ENCODE results near the gene H1-8. TPM values are rescaled to one million over a fixed set of nuclear protein-coding genes. Genes with fewer than 3 reads are reported as not detected.
A peak's percentile ranks its signal among the peaks of the same experiment; 100 is the strongest.

Gene H1-8
- total RNA-seq, 2 donors from 2014 or later = not detected

DNA sequence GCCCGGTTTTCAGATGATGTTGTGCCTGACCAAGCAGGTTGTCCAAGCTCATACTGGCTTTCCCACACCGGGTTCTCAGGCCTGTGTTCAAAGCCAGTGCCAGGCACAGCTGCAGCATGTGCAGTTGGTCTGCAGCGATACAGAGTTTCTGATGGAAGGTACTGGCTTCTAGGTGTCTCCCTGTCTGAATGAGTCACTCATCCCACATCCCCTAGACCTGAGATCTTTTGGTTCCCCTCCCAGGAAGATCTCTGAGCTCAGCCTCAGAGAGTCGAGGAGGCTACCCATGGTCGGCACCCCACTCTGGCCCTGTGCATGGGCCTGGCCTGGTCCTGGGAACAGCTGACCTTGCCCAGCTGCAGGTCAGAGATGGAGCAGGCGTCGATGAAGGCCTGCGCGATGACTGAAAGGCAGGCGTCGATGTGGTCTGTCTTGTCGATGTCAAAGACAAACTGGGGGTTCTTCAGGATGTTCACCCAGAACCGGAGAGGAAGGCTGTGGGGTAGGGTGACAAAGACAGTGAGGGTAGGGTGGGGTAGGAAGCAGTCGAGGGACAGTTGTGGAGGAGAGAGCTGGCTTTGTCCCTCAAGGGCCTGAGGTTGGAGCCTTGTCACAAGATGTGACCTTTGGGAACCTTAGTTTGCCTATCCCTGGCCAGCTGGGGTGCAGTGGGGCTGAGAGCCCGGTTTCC is 15.3 kb downstream of the H1-8 start:
- H3K27ac ChIP-seq (ENCODE audit: low read depth, low read length) = no peak overlapping the region
- Mint-ChIP-seq H3K4me3 (no peak overlapping the region), H3K27me3 (ENCODE audit: insufficient read depth) (no peaks in the 10 kb centered on the region), H3K36me3 (ENCODE audit: low read depth) (peaks cover 36% of the 10 kb centered on the region), H3K4me1 (peaks cover 18% of the 10 kb centered on the region), H3K27ac (peak overlapping the region; percentile 74), H3K9me3 (no peaks in the 10 kb centered on the region)
- 91% methylated on average over 10 to 15 of the region's 15 CpGs for WGBS, 2 experiments (ENCODE audit: insufficient coverage in 1 of 2, insufficient read length in 1 of 2)
- no peaks in the 10 kb centered on the region for H3K9me3 ChIP-seq (ENCODE audit: control insufficient read depth, low read length)
- no peak for TF ChIP-seq CTCF (conservative IDR thresholded peaks at IDR 0.05)
- no peak overlapping the region for H3K9ac ChIP-seq (ENCODE audit: extremely low read depth, low read length, poor library complexity, severe bottlenecking)
- H3K27me3 ChIP-seq (ENCODE audit: control insufficient read depth, insufficient read depth, low read length, poor library complexity, severe bottlenecking) = no peaks in the 10 kb centered on the region
- H3K4me3 ChIP-seq (ENCODE audit: low read length) = no peak overlapping the region
- DNase-seq = no peak
- no peaks in the 10 kb centered on the region for H3K4me1 ChIP-seq (ENCODE audit: control insufficient read depth, insufficient read depth, low read length)
- no peaks in the 10 kb centered on the region for H3K36me3 ChIP-seq (ENCODE audit: control insufficient read depth, insufficient read depth, low read length)

GRCh38 chr3:129558772-129559564 is 16.0 kb downstream of the H1-8 start:
- no peak for DNase-seq
- no peaks in the 10 kb centered on the region for H3K9me3 Mint-ChIP-seq
- WGBS, 2 experiments (ENCODE audit: insufficient coverage in 1 of 2, insufficient read length in 1 of 2) = 92 to 94% methylated on average over 5 to 11 of the region's 11 CpGs
- no peak overlapping the region for H3K27ac ChIP-seq (ENCODE audit: low read depth, low read length)
- peaks cover 37% of the 10 kb centered on the region for H3K36me3 Mint-ChIP-seq (ENCODE audit: low read depth)
- H3K4me3 ChIP-seq (ENCODE audit: low read length) = no peak overlapping the region
- no peak for TF ChIP-seq CTCF (conservative IDR thresholded peaks at IDR 0.05)
- no peaks in the 10 kb centered on the region for H3K36me3 ChIP-seq (ENCODE audit: control insufficient read depth, insufficient read depth, low read length)
- H3K27ac Mint-ChIP-seq = peak overlapping the region; percentile 74
- H3K4me1 ChIP-seq (ENCODE audit: control insufficient read depth, insufficient read depth, low read length) = no peaks in the 10 kb centered on the region
- no peak overlapping the region for H3K4me3 Mint-ChIP-seq
- no peaks in the 10 kb centered on the region for H3K27me3 ChIP-seq (ENCODE audit: control insufficient read depth, insufficient read depth, low read length, poor library complexity, severe bottlenecking)
- no peaks in the 10 kb centered on the region for H3K9me3 ChIP-seq (ENCODE audit: control insufficient read depth, low read length)
- H3K9ac ChIP-seq (ENCODE audit: extremely low read depth, low read length, poor library complexity, severe bottlenecking) = no peak overlapping the region
- H3K27me3 Mint-ChIP-seq (ENCODE audit: insufficient read depth) = no peaks in the 10 kb centered on the region
- peaks cover 16% of the 10 kb centered on the region for H3K4me1 Mint-ChIP-seq

- Histone ChIP-seq H3K4me1 (ENCODE audit: control insufficient read depth, insufficient read depth, low read length) (no peaks in the 10 kb centered on the region), H3K4me3 (ENCODE audit: low read length) (no peak overlapping the region), H3K9ac (ENCODE audit: extremely low read depth, low read length, poor library complexity, severe bottlenecking) (no peak overlapping the region), H3K36me3 (ENCODE audit: control insufficient read depth, insufficient read depth, low read length) (no peaks in the 10 kb centered on the region), H3K27ac (ENCODE audit: low read depth, low read length) (no peak overlapping the region), H3K27me3 (ENCODE audit: control insufficient read depth, insufficient read depth, low read length, poor library complexity, severe bottlenecking) (no peaks in the 10 kb centered on the region), H3K9me3 (ENCODE audit: control insufficient read depth, low read length) (no peaks in the 10 kb centered on the region)
- no peak for TF ChIP-seq CTCF (conservative IDR thresholded peaks at IDR 0.05)
- H3K4me1 Mint-ChIP-seq = peaks cover 10% of the 10 kb centered on the region
- no peak for DNase-seq
- 95 to 98% methylated on average over 19 to 20 of the region's 20 CpGs for WGBS, 2 experiments (ENCODE audit: insufficient coverage in 1 of 2, insufficient read length in 1 of 2)
- H3K36me3 Mint-ChIP-seq (ENCODE audit: low read depth) = peaks cover 37% of the 10 kb centered on the region
- no peaks in the 10 kb centered on the region for H3K9me3 Mint-ChIP-seq
- no peaks in the 10 kb centered on the region for H3K27me3 Mint-ChIP-seq (ENCODE audit: insufficient read depth)
- H3K27ac Mint-ChIP-seq = no peak overlapping the region
- H3K4me3 Mint-ChIP-seq = no peak overlapping the region
Measured at GRCh38 chr3:129559565-129560079, 16.6 kb downstream of the H1-8 start.

All from endodermal cell (in vitro differentiated cells).